ENCODE measurements around the gene DNAJC13.

GRCh38 chr3:132536442-132537153 lies 119.3 kb downstream of the DNAJC13 start:
- no peak for TF ChIP-seq POLR2AphosphoS5 (IDR thresholded peaks at IDR 0.05; ENCODE audit: low read depth, low read length)
- TF ChIP-seq TAF1 (IDR thresholded peaks at IDR 0.05; ENCODE audit: borderline replicate concordance, insufficient read depth, low read length): no peak
- no peak for TF ChIP-seq REST (IDR thresholded peaks at IDR 0.05; ENCODE audit: insufficient read depth in 1 of 2, low read depth in 2 of 2, low read length in 2 of 2)
- TF ChIP-seq SIN3A (IDR thresholded peaks at IDR 0.05; ENCODE audit: borderline replicate concordance, insufficient read depth, low read length): no peak
- TF ChIP-seq FOXP2 (optimal IDR thresholded peaks at IDR 0.05; ENCODE audit: borderline replicate concordance, extremely low read depth, extremely low read length, insufficient read depth): no peak

All from PFSK-1 (cell line).